ENCODE measurements around the gene KMT2A. TPM values are rescaled to one million over a fixed set of nuclear protein-coding genes. Genes with fewer than 3 reads are reported as not detected.
"Not testable (repeated sequence)": the region's sequence is repeated elsewhere in the genome, so short reads cannot be mapped to it uniquely, and the experiment has no call there.

Gene KMT2A
- polyA plus RNA-seq (2014; cell fraction: cytosol; rRNA removed): 11.7 and 13.3 TPM in 2 replicates
- polyA plus RNA-seq (2014; cell fraction: nucleus; rRNA removed): 48.3 and 62.3 TPM in 2 replicates

GRCh38 chr11:118435893-118436624 is at the start of gene KMT2A:
TSS of gene KMT2A (plus strand) at chr11:118436492. CDS start at chr11:118436513, 21 bp downstream.
- peak; percentile 95 for DNase-seq (ENCODE audit: low spot score)

DNA sequence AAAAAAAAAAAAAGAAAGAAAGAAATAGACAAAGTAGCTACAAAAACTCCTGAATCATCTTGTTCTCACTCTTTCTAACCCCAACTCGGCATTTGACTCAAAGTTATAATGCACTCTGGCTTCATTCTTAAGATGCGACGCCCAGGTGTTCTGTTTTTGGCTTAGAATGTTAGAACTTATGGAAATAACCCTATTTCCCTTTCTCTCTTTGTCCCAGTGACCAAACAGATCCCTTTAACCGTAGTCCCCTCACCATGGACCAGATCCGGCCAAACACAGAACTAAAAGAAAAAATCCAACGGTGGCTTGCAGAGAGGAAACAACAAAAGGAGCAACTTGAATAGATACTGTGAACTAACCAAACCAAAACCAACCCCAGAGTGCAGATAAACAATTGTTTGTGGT is 40.2 kb upstream of the KMT2A start:
- no peak for DNase-seq (ENCODE audit: low spot score)

GRCh38 chr11:118397448-118397847 is 38.8 kb upstream of the KMT2A start:
- no peak for DNase-seq (ENCODE audit: low spot score)

GRCh38 chr11:118398791-118399559 is 37.3 kb upstream of the KMT2A start:
- no peak for DNase-seq (ENCODE audit: low spot score)

GRCh38 chr11:118401151-118401879 is 35.0 kb upstream of the KMT2A start, which contains the start of gene ATP5MG:
TSS of gene ATP5MG (plus strand) at chr11:118401606. CDS start at chr11:118401666, 60 bp downstream.
- DNase-seq (ENCODE audit: low spot score): peak; percentile 85

DNA sequence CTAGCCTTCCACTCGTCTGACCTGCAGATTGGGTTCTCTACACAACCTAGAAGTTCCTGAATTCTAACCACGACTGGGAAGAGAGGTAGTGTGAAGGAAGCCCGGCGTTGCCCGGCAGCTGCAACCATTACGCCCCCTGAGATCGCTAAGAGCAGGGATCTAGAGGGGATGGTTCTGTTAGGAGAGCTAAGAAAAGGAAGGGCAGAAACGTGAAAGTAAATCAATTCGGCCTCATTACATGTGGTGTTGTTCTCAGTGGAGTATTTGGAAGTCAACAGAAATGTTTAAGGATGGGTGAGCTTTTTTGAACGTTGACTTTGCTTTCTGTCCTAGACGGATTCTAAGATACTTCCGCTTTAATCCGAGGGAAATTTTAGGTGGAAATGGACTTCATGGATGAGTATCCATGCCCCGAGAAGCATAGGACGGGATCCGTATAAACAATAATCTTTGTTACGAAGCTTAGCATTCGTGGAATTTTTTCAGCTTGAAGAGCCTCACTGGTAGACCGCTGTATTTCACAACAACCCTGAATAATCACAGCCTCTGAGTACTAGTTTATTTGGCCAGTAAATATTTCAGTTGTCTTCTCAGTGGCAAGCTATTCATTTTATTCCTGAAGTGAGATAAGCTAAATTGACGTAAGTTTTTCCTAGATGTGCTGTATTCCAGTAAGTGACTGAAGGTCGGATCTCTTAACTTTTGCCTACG is 34.3 kb upstream of the KMT2A start:
- DNase-seq (ENCODE audit: low spot score): no peak

GRCh38 chr11:118402594-118402993 is 33.7 kb upstream of the KMT2A start:
- DNase-seq (ENCODE audit: low spot score): not testable (repeated sequence)

DNA sequence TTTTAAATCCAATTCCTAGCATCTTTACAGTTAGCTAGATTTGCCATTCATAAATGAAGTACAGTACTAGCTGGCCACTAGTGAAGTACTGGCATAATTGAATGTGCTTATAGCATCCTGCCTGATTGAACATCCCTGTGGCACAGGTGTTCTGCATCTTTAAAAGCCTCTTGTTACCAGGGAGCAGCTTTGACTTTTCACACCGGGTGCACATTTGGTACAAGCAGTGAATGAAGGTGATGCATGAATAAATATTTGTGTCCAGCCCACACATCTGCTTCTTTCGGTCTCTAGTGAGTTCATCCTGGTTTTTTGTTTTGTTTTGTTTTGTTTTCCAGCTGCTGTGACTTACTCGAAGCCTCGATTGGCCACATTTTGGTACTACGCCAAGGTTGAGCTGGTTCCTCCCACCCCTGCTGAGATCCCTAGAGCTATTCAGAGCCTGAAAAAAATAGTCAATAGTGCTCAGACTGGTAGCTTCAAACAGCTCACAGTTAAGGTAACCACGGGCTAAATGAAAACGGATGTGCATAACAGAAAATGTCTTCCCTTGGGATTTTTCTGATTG is 29.6 kb upstream of the KMT2A start:
- DNase-seq (ENCODE audit: low spot score): no peak

GRCh38 chr11:118410055-118410745 is 26.1 kb upstream of the KMT2A start:
- DNase-seq (ENCODE audit: low spot score): no peak

GRCh38 chr11:118411530-118411929 is 24.8 kb upstream of the KMT2A start:
- DNase-seq (ENCODE audit: low spot score): no peak

DNA sequence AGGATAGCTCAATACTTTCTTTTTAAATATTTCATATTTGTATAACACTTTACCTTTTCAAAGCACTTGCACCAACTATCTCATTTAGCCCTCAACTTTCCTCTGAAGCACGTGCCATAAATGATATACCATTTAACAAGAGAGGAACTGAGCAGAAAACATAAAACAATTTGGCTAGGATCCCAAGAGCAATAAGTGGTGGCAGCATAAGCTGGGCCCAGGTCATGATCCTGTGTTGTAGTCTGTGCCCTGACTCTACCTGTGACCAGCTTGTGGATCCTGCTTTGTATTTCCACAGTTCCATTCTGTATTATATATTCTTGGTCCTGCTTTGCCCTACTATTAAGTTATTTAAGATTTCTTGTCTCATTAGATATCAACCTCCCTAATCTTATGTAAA is 23.4 kb upstream of the KMT2A start:
- no peak for DNase-seq (ENCODE audit: low spot score)

DNA sequence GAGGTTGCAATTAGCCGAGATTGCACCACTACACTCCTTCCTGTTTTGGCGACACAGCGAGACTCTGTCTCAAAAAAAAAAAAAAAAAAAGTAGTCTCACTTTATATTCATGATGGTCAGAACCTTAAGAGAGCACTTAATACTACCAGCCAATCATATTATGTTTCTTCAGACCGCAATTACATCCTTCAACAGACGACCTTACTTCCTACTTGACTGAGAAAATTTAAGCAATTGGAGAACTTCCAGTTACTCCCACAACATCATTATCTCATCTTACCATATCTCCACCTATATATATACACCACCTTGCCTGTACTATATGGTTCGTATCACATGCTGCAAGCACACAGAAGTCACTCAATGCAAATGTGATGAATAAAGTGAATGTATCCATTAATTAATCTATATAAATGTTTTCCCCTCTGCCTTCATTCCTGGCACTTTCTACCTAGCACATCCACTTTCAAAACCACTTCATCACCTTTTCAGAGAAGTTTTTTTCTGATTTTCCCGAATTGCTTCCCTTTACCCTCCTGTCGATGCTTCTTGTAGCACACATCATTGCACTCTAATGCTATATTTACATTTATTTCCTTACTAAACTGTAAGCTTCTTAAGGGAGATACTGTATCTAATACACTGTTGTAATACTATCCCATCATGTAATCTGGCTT is 21.1 kb upstream of the KMT2A start:
- no peak for DNase-seq (ENCODE audit: low spot score)

- peak; percentile 25 for DNase-seq (ENCODE audit: low spot score)
Measured at GRCh38 chr11:118415739-118416068, 20.6 kb upstream of the KMT2A start.

- DNase-seq (ENCODE audit: low spot score): not testable (repeated sequence)
Measured at GRCh38 chr11:118416900-118417299, 19.4 kb upstream of the KMT2A start.

GRCh38 chr11:118417801-118418200 is 18.5 kb upstream of the KMT2A start:
- DNase-seq (ENCODE audit: low spot score): no peak

- no peak for DNase-seq (ENCODE audit: low spot score)
Measured at GRCh38 chr11:118418766-118419165, 17.5 kb upstream of the KMT2A start.

- peak; percentile 36 for DNase-seq (ENCODE audit: low spot score)
Measured at GRCh38 chr11:118427707-118428106, 8.6 kb upstream of the KMT2A start.

DNA sequence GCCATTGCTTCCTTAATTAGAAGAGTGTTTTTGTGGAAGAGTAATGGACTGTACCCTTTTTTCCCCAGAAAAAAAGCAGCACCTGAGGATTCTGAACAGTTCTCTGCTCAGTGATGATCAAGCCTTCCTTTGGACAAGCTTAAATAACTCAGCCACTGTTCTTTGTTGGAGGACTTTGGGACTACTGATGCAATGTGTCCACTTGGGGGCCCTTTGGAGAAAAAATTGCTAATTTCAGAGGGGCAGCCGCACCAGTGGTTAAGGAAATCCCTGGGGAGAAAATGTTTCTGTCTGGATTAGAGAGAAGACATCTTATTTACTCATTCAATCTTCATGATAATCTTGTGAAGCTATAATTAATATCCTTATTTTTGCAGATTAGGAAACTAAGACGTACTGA is 5.3 kb upstream of the KMT2A start:
- DNase-seq (ENCODE audit: low spot score): no peak

DNA sequence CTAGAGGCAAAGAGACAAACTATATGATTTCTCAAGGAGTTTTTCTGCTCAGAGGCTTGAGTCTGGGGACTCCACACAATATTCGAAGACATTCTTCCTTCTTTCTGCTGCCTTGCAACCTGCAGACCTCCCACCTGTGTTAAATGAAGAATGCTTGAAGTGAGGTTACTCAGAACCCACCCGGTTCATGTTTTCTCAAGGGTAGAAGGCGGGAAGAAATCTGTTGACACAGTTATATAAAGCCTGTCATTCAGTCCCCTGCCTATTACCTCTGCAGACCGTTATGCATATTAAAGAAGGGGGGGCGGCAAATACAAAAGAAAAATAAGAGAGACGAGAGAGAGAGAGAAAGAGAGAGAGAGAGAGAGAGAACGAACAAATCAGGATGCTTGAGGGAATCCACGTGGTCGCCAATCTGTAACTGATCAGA is 2.2 kb upstream of the KMT2A start:
- DNase-seq (ENCODE audit: low spot score): no peak
